GM18499 (cell line): ENCODE results near the gene FIBP.
A peak's percentile ranks its signal among the peaks of the same experiment; 100 is the strongest.

Experiments
- ATAC-seq: cut with Tn5 transposase; IDR thresholded peaks from one replicate; pipeline ENCODE4 v1.9.1; 2021; ENCODE audit warnings: moderate number of reproducible peaks; ENCODE audit not compliant: insufficient read depth, unreplicated experiment

Gene FIBP

DNA sequence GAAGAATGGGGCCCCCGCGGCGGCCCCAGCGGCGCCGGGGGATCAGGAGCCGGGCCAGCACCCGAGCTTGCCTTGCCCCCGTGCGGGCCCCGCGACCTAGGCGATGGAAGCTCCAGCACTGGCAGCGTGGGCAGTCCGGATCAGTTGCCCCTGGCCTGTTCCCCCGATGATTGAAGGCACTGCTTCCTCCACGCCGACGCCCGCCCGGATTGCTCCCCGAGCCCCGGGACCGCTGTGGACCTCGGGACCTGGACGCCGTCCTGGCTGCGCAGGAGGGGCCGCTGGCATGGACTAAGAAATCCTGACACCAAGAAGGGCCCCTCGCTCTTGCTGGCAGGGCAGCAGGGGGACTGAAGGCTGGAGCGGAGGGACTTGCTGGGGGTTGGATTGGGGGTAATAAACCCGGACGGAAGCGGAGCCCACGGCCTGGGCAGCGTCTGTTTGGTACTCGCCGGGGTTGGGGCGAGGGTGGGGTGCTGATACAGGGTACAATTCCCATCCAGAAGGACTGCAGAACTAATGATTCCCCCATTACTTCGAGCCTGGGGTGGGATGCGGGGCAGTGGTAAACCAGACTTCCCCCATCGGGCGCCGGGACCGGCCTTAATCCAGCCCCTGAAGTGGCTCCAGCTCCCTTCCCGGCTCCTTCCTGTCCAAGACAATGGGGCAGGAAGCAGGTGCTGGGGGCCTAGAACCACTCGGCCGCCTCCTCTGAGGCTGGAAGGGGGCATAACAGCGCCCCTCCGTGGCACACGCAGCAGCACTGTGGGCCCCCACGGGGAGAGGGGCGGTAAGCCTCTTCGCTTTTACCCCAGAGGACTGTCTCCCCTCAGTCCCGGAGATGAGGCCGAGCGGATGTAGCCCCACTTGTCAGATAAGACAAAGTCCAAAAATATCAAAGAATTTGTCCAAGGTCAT is 3.2 kb upstream of the FIBP start:
- ATAC-seq, result no peak

DNA sequence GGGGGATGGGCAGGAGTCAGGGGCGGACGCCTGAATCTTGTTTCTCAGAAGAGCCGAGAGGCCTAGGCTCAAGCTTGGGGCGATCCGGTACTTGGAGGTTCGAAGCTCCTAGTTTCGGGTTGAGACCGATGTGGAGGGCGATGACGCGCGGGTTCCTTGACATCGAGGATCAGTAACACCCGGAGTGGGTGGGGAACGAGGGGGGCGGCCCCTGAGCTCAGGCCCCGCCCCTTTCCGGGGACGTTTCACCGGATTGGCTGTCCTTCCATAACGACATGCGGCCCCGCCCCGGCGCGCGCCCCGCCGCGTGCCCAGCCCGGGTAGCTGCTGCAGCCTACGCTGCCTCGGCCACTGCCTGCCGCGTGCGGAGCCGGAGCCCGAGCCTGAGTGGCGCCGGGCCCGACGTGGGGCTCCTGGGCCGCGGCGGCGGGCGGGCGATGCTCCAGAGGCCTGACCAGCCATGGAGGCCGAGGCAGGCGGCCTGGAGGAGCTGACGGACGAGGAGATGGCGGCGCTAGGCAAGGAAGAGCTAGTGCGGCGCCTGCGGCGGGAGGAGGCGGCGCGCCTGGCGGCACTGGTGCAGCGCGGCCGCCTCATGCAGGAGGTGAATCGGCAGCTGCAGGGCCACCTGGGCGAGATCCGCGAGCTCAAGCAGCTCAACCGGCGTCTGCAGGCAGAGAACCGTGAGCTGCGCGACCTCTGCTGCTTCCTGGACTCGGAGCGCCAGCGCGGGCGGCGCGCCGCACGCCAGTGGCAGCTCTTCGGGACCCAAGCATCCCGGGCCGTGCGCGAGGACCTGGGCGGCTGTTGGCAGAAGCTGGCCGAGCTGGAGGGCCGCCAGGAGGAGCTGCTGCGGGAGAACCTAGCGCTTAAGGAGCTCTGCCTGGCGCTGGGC is 2.3 kb upstream of the FIBP start, which contains the start of gene CCDC85B:
Gene CCDC85B, plus strand, starts transcription at position 350 of the 895 bp plus-strand sequence. Its CDS starts 111 bp downstream, at position 461.
- ATAC-seq, result no peak

DNA sequence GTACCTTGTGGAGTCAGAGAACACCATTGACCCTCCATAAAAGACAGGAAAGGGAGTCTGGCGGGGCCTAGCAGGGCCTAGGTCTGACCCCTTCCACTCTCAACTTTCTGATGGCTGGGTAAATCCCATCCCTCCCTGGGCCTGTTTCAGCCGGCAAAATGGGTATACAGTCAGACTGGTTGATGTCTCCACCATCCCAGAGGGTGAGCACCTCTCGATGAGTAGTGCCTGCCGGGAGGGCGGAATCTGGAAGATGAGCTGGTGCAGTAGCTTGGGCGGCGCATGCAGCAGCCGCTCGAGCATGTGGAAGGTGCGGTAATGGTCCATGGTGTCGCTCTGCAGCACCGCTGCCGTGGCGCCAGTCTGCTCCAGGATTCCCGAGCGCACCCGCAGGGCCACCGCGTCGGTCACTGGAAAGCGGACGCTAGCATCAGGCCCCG is 528 bp downstream of the FIBP start:
- no peak for ATAC-seq

DNA sequence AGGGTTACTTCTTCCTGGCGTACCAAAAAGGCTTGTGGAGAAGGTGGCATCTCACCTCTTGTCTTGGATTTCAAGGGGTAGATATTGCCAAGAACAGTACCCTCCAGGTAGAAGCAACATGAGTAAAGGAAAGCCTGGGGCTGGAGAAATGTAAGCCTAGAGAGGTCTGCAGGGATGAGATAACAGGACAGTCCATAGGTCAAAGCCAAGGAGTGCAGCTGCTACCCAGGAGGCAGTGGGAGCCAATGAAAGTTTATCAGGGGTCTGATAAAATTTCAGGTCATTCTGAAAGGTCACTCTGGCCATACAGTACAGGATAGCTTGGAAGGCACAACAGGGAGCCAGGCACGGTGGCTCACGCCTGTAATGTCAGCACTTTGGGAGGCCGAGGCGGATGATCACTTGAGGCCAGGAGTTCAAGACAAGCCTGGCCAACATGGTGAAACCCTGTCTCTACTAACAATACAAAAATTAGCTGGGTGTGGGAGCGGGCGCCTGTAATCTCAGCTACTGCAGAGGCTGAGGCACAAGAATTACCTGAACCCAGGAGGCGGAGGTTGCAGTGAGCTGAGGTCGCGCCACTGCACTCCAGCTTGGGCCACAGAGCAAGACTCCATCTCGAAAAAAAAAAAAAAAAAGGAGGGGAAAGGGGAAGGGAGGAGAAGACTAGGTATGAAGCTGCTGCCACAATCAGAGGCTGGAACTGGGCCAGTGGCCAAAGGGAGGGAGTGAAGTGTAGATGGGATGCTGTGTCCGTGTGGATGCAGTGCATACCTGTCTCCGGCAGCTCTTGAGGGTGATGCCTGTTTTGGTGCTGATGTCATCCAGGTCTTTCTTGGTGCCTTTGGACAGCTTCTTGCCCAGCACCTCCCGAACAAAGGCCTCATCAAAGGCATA is 1.2 kb downstream of the FIBP start:
- no peak for ATAC-seq

DNA sequence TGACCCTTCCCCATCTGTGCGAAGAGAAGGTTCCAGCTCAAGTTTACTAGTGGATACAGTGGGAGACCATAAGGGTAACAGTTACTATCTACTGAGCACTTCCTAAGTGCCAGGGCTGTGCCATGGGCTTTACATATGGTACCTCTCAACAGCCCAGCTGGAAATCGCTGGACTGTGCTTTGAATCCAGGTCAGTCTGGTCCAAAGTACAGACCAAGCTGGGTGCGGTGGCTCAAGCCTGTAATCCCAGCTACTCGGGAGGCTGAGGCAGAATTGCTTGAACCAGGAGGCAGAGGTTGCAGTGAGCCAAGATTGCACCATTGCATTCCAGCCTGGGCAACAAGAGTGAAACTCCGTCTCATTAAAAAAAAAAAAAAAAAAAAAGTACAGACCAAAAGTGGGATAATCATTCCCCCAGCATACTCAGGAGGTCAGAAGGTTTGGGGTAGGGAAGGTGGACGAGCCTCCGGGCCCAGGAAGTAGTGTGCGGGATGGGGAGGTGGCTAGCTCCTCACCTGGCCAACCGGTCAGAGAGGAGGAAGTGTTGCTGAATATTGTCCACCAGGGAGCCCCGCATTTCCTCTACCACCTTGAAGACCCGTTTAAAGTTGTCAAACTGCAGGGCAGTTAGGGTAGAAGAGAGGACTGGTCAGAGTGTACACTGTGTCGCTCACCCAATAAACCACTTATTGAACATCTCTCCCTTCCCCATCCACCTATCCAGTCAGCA is 2.3 kb downstream of the FIBP start:
- no peak for ATAC-seq

DNA sequence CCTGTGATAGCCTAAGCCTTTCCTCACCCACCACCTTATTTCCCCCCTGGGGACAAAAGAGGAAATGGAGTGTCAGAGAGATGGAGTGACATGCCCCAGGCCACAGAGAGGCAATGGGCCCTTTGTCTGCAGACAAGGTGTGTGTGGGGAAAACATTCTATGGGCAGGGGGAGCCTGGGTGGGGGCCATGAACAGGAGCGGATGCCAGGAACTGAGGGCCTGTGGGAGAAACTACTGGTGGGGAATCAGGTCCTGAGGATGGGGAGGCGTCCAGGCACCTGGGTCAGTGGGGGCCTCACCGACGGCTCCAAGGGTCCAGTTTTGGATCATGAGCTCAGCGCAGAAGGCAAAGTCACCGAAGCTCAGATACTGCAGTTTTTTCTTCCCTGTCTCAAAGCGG is 3.0 kb downstream of the FIBP start:
- ATAC-seq, result no peak

DNA sequence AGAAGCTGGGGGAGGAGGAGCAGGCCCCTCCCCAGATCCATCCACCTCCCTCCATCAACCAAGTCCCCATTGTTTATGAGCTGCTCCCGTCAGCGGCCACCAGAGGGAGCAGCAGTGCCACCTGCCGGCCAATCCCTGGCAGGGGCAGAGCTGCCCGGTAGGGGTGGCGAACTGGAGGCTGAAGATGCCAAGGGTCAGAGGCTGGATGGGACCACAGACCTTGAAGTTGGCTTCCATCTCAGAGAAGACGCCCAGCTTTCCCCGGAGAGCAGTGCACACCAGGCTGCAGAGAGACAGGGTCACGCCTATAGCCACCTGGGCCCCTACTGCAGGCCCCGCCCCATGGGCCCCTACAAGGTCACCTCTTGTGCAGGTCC is 3.6 kb downstream of the FIBP start:
- no peak for ATAC-seq

DNA sequence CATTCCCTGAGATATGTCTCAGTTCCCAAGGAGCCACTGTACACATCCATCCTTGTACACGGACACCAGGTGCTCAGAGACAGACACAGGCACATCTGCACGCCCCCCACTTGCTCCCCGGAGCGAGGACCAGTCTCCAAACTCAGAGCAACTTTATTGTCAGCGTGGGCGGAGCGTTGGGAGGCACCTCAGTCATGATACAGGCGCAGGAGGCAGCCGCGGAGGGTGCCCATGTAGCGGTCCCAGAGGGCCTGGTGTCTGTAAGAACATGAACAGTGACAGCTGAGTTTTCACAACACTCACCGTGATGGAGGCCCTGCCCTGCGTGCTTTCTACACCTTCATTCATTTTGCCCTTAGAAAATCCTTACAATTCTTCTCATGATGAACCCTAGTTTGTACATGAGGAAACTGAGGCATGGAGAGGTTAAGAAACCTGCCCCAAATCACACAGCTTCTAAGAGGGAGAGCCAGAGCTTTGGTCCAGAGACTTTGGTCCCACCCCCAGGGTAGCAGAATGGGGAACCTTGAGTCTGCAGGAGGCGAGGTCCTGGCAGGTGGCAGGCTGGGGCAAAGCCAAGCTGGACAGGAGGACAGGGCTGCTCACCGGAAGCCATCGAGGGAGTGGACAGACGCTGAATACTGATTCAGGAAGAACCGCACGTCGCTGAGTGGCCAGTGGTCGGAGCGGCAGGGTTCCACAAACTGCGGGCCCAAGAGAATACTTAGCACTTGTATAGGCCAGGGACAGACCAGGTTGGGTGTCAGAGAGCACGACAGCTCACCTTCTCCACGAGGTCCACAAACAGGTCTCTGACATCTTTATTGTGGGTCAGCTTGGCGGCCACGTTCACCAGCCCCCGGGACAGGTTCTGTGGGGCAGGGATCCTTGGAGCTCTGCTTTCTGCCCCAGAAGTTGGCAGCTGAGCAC is 4.2 kb downstream of the FIBP start:
- no peak for ATAC-seq

DNA sequence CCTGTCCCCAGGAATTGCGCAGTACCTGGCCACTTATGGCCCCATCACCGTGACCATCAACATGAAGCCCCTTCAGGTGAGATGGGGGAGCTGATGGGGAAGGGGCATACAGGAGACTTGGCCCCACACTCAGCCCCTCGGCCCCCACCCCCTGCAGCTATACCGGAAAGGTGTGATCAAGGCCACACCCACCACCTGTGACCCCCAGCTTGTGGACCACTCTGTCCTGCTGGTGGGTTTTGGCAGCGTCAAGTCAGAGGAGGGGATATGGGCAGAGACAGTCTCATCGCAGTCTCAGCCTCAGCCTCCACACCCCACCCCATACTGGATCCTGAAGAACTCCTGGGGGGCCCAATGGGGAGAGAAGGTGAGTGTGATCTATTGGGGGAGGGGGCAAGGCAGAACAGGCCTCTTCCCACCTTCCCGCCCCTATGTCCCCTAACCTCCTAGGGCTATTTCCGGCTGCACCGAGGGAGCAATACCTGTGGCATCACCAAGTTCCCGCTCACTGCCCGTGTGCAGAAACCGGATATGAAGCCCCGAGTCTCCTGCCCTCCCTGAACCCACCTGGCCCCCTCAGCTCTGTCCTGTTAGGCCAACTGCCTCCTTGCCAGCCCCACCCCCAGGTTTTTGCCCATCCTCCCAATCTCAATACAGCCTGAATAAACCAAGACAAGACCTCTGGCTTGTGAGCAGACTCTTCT is 5.1 kb downstream of the FIBP start:
- ATAC-seq, result no peak

DNA sequence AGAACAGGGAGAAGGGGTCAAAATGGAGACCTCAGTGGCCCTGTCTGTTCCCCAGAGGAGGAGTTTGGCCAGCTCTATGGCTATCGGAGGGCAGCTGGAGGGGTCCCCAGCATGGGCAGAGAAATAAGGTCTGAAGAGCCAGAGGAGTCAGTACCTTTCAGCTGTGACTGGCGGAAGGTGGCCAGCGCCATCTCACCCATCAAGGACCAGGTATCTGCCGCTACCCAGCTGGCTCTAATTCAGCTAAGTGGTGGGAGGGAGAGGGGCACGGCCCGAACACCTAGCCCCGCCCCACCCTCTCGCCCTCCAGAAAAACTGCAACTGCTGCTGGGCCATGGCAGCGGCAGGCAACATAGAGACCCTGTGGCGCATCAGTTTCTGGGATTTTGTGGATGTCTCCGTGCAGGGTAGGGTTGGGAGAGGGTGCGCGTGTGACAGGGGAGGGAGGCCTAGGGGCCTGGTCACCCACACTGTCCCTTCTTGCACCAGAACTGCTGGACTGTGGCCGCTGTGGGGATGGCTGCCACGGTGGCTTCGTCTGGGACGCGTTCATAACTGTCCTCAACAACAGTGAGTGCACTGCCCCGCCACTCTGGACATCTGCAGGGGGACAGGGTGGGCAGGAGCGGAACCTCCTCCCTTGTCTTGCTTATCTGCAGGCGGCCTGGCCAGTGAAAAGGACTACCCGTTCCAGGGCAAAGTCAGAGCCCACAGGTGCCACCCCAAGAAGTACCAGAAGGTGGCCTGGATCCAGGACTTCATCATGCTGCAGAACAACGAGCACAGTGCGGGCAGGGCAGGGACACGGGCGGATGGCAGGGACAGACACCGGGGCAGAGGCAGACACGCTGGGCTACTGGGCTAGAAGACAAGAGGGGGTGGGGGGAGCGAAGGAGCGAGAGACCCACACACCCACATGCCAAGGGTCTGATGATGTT is 5.9 kb downstream of the FIBP start:
- no peak for ATAC-seq

DNA sequence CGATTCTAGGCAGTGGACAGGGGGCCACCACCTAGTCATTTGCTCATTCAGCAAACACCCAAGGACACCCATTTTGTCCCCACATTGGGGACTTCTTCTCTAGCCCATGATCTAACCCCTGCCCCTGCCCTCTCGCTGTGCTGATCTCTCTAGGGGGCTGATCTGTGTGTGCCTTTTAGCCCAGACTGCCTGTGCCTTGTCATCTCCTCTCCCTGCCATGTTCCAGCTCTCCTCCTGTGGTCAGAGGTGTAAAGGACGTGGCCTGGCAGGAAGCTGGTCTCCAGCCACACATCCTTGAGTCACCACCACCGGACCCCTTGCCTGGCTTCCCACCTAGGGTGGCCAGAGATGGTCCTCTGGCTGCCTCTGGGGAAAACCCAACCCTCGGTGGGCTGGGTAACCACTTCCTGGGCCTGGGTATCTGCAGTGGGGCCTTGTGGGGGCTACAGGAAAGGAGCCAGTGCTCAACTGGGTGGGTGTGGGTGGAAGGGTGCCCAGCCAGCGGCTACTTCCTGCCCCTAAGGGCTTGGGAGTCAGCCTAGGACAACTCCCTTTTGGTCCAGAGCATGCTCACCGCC is 7.3 kb downstream of the FIBP start:
- no peak for ATAC-seq

DNA sequence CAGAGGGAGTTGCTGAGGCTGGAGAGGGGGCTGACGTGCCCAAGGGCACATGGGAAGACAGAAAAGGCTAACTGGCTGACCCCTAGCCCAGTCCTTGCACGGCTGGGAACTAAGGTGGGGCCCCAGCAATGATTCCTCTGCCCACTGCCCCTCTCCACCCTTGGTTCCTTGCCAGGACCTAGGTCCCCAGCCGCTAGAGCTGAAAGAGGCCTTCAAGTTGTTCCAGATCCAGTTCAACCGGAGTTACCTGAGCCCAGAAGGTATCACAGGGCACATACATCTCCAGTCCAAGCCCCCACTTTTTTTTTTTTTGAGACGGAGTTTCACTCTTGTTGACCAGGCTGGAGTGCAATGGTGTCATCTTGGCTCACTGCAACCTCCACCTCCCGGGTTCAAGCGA is 8.2 kb downstream of the FIBP start:
- no peak for ATAC-seq

DNA sequence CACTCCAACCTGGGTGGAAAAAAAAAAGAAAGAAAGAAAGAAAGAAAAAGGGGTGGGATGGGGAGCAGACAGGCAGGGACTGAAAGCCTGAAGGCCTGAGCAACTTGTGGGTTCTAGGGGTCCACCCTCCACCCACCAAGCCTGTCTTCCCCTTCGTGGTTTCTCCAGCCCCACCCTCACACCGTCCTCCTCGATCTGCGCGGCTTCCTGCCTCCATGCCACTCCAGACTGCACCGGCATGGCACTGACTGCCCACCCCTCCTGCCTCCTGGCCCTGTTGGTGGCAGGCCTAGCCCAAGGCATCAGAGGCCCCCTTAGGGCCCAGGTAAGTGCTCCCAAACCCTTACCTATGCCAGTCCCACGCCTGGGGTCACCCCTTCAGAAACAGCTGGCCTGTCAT is 8.7 kb downstream of the FIBP start, which contains the start of gene CTSW:
Gene CTSW, plus strand, starts transcription at position 221 of the 400 bp plus-strand sequence. Its CDS starts 18 bp downstream, at position 239.
- ATAC-seq, result no peak

DNA sequence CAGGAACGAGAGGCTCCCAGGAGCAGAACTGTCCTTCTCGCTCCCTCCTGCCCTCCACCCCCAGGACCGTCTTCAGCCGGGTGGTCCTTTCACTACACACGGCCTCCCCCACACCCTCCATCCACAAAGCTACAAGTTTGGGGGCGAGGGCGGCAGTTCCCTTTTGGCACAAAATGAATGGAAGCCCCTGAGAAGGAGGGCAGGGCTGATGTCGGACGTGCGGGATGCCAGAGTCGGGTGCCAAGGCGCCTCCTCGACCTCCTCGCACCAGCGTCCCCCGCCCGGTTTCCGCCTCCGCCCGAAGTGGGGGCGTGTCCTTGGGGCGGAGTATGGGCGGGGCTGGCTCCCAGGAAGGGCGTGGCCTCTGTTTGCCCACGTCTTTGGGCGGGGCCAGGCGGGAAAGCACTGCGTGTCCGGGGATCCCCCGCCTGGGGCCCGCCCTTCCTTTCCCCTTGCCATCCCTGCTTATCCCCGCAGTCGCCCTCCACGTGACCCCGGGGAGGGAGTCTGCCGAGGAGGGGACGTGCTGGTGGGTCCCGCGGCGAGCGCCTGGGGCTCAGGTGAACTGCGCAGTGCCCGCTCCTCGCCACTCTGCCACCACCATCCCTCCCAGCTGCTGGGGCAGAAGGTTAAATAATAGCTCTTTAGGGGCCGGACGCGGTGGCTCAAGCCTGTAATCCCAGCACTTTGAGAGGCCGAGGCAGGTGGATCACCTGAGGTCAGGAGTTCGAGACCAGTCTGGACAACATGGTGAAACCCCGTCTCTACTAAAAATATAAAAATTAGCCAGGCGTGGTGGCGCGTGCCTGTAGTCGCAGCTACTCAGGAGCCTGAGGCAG is 14.7 kb downstream of the FIBP start:
- ATAC-seq, result peak; percentile 46

DNA sequence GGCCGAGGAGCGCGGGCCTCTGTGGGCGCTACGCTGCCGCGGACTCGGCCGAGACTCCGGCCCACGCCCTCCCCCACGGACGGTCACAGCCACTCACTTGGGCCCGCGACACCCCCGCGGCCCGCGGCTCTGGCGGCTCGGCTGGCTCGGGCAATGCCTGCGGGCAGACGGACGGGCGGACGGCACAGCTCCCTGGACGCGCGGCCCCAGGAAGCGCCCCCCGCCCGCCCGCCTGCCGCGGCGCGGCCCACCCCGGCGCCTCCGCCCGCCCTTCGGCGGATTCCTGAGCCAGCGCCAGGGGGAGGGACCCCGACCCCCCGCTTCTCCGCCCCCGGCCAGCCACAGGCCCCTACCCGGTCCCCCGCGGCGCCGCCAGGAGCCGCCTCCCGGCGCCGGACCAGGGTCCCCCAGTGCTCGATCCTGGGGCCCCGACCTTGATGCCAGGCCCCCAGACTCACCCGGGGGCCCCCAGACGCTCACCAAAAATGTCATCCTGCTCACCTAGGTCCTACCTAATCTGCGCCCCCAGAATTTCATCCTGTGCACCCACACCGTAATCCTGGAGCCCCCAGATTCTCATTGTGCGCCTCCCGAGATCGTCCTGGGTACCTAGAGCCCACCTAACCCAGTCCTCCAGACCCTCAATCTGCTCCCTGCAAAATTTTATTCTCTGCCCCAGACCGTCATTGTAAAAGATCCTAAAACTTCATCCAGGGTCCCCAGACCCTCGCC is 15.5 kb downstream of the FIBP start, which contains the start of gene EFEMP2:
Gene EFEMP2, minus strand, starts transcription at position 215 of the 732 bp plus-strand sequence. CDS start 446 bp downstream, outside the sequence.
- ATAC-seq, result no peak
